ENCODE results near the gene SMC5. TPM values are rescaled to one million over a fixed set of nuclear protein-coding genes. Genes with fewer than 3 reads are reported as not detected.
"Not testable (repeated sequence)": the region's sequence is repeated elsewhere in the genome, so short reads cannot be mapped to it uniquely, and the experiment has no call there.

SMC5 gene
- total RNA-seq, 2 experiments from 2014 or later = 36.2 to 38.8 TPM

GRCh38 chr9:70285981-70286598, 27.3 kb downstream of the SMC5 start:
- peaks cover 8% of the 10 kb centered on the region for H3K4me1 Mint-ChIP-seq
- H3K4me3 Mint-ChIP-seq = no peak overlapping the region
- H3K36me3 Mint-ChIP-seq (ENCODE audit: low read depth) = peaks cover 87% of the 10 kb centered on the region
- no peak for DNase-seq
- no peak overlapping the region for H3K27ac Mint-ChIP-seq
- POLR2A ChIA-PET = no interaction called here
- H3K27me3 Mint-ChIP-seq = no peaks in the 10 kb centered on the region
- CTCF ChIA-PET = no interaction called here
- H3K9me3 Mint-ChIP-seq = peaks cover 2% of the 10 kb centered on the region

GRCh38 chr9:70290626-70291025, 31.8 kb downstream of the SMC5 start:
- Mint-ChIP-seq H3K27me3 (no peaks in the 10 kb centered on the region), H3K9me3 (peaks cover 18% of the 10 kb centered on the region), H3K4me3 (no peak overlapping the region), H3K4me1 (peaks cover 6% of the 10 kb centered on the region), H3K36me3 (ENCODE audit: low read depth) (peaks cover 88% of the 10 kb centered on the region), H3K27ac (no peak overlapping the region)
- POLR2A ChIA-PET = no interaction called here
- CTCF ChIA-PET = no interaction called here
- DNase-seq = no peak

GRCh38 chr9:70291446-70291845, 32.7 kb downstream of the SMC5 start:
- Mint-ChIP-seq H3K4me3 (no peak overlapping the region), H3K36me3 (ENCODE audit: low read depth) (peaks cover 84% of the 10 kb centered on the region), H3K9me3 (peaks cover 18% of the 10 kb centered on the region), H3K4me1 (peaks cover 6% of the 10 kb centered on the region), H3K27ac (no peak overlapping the region), H3K27me3 (no peaks in the 10 kb centered on the region)
- POLR2A ChIA-PET = no interaction called here
- DNase-seq = no peak
- CTCF ChIA-PET = no interaction called here

GRCh38 chr9:70292253-70292652, 33.5 kb downstream of the SMC5 start:
- ChIA-PET POLR2A (no interaction called here), CTCF (no interaction called here)
- no peak overlapping the region for H3K4me3 Mint-ChIP-seq
- no peak for DNase-seq
- H3K4me1 Mint-ChIP-seq = peaks cover 5% of the 10 kb centered on the region
- H3K27ac Mint-ChIP-seq = no peak overlapping the region
- no peaks in the 10 kb centered on the region for H3K27me3 Mint-ChIP-seq
- H3K9me3 Mint-ChIP-seq = peaks cover 18% of the 10 kb centered on the region
- peaks cover 80% of the 10 kb centered on the region for H3K36me3 Mint-ChIP-seq (ENCODE audit: low read depth)

GRCh38 chr9:70293214-70293613, 34.4 kb downstream of the SMC5 start:
- peaks cover 18% of the 10 kb centered on the region for H3K9me3 Mint-ChIP-seq
- ChIA-PET CTCF (interaction anchor here (0.6 kb wide), 1 partner anchor 284 kb away, joined by 3 read pairs; no protein-coding TSS in a partner anchor), POLR2A (no interaction called here)
- no peak for DNase-seq
- H3K27me3 Mint-ChIP-seq = no peaks in the 10 kb centered on the region
- H3K27ac Mint-ChIP-seq = no peak overlapping the region
- peaks cover 77% of the 10 kb centered on the region for H3K36me3 Mint-ChIP-seq (ENCODE audit: low read depth)
- peaks cover 5% of the 10 kb centered on the region for H3K4me1 Mint-ChIP-seq
- no peak overlapping the region for H3K4me3 Mint-ChIP-seq

- Mint-ChIP-seq H3K36me3 (ENCODE audit: low read depth) (peaks cover 72% of the 10 kb centered on the region), H3K27ac (no peak overlapping the region), H3K9me3 (peaks cover 8% of the 10 kb centered on the region), H3K4me3 (no peak overlapping the region), H3K4me1 (peaks cover 15% of the 10 kb centered on the region), H3K27me3 (no peaks in the 10 kb centered on the region)
- ChIA-PET CTCF (no interaction called here), POLR2A (no interaction called here)
- no peak for DNase-seq
Measured at GRCh38 chr9:70297141-70297540, 38.4 kb downstream of the SMC5 start.

- H3K9me3 Mint-ChIP-seq = peaks cover 4% of the 10 kb centered on the region
- POLR2A ChIA-PET = no interaction called here
- no peak overlapping the region for H3K4me3 Mint-ChIP-seq
- no peak overlapping the region for H3K27ac Mint-ChIP-seq
- no peaks in the 10 kb centered on the region for H3K27me3 Mint-ChIP-seq
- H3K36me3 Mint-ChIP-seq (ENCODE audit: low read depth) = peaks cover 66% of the 10 kb centered on the region
- peaks cover 15% of the 10 kb centered on the region for H3K4me1 Mint-ChIP-seq
- DNase-seq = no peak
- CTCF ChIA-PET = interaction anchor here (1.1 kb wide), 1 partner anchor 18 kb away, joined by 3 read pairs; no protein-coding TSS in a partner anchor
Measured at GRCh38 chr9:70298245-70298771, 39.5 kb downstream of the SMC5 start.

- no peaks in the 10 kb centered on the region for H3K9me3 Mint-ChIP-seq
- H3K27ac Mint-ChIP-seq = no peak overlapping the region
- ChIA-PET CTCF (no interaction called here), POLR2A (no interaction called here)
- no peaks in the 10 kb centered on the region for H3K27me3 Mint-ChIP-seq
- DNase-seq = no peak
- H3K4me3 Mint-ChIP-seq = no peak overlapping the region
- peaks cover 13% of the 10 kb centered on the region for H3K4me1 Mint-ChIP-seq
- peaks cover 62% of the 10 kb centered on the region for H3K36me3 Mint-ChIP-seq (ENCODE audit: low read depth)
Measured at GRCh38 chr9:70303268-70303667, 44.5 kb downstream of the SMC5 start.

- DNase-seq = no peak
- CTCF ChIA-PET = no interaction called here
Measured at GRCh38 chr9:70304810-70305209, 46.0 kb downstream of the SMC5 start.

GRCh38 chr9:70315389-70315788, 56.6 kb downstream of the SMC5 start:
- H3K4me1 Mint-ChIP-seq = peaks cover 4% of the 10 kb centered on the region
- no peaks in the 10 kb centered on the region for H3K9me3 Mint-ChIP-seq
- H3K27ac Mint-ChIP-seq = no peak overlapping the region
- ChIA-PET CTCF (no interaction called here), POLR2A (no interaction called here)
- no peak overlapping the region for H3K4me3 Mint-ChIP-seq
- no peaks in the 10 kb centered on the region for H3K27me3 Mint-ChIP-seq
- H3K36me3 Mint-ChIP-seq (ENCODE audit: low read depth) = peaks cover 50% of the 10 kb centered on the region
- no peak for DNase-seq

More at GRCh38 chr9:70304810-70305209, 46.0 kb downstream of the SMC5 start:
- H3K9me3 Mint-ChIP-seq = no peaks in the 10 kb centered on the region
- peaks cover 60% of the 10 kb centered on the region for H3K36me3 Mint-ChIP-seq (ENCODE audit: low read depth)
- H3K27me3 Mint-ChIP-seq = no peaks in the 10 kb centered on the region
- H3K4me3 Mint-ChIP-seq = no peak overlapping the region
- POLR2A ChIA-PET = interaction anchor here (1.4 kb wide), 1 partner anchor 9 kb away, joined by 3 read pairs; no protein-coding TSS in a partner anchor
- peaks cover 8% of the 10 kb centered on the region for H3K4me1 Mint-ChIP-seq
- no peak overlapping the region for H3K27ac Mint-ChIP-seq

GRCh38 chr9:70318002-70318401, 59.2 kb downstream of the SMC5 start:
- ChIA-PET CTCF (interaction anchor here (1.4 kb wide), 1 partner anchor 284 kb away, joined by 3 read pairs; no protein-coding TSS in a partner anchor), POLR2A (no interaction called here)
- Mint-ChIP-seq H3K27me3 (no peaks in the 10 kb centered on the region), H3K4me1 (peaks cover 4% of the 10 kb centered on the region), H3K9me3 (no peaks in the 10 kb centered on the region), H3K4me3 (no peak overlapping the region), H3K27ac (no peak overlapping the region), H3K36me3 (ENCODE audit: low read depth) (peaks cover 49% of the 10 kb centered on the region)
- DNase-seq = no peak

GRCh38 chr9:70322096-70322495, 63.3 kb downstream of the SMC5 start:
- no peaks in the 10 kb centered on the region for H3K27me3 Mint-ChIP-seq
- ChIA-PET POLR2A (no interaction called here), CTCF (interaction anchor here (1.7 kb wide), 1 partner anchor 14 kb away, joined by 3 read pairs; no protein-coding TSS in a partner anchor)
- peaks cover 1% of the 10 kb centered on the region for H3K9me3 Mint-ChIP-seq
- DNase-seq = no peak
- H3K36me3 Mint-ChIP-seq (ENCODE audit: low read depth) = peaks cover 66% of the 10 kb centered on the region
- H3K4me3 Mint-ChIP-seq = no peak overlapping the region
- no peak overlapping the region for H3K27ac Mint-ChIP-seq
- no peaks in the 10 kb centered on the region for H3K4me1 Mint-ChIP-seq

- Mint-ChIP-seq H3K4me1 (no peaks in the 10 kb centered on the region), H3K27me3 (no peaks in the 10 kb centered on the region), H3K36me3 (ENCODE audit: low read depth) (peaks cover 85% of the 10 kb centered on the region), H3K4me3 (no peak overlapping the region), H3K27ac (no peak overlapping the region), H3K9me3 (peaks cover 21% of the 10 kb centered on the region)
- POLR2A ChIA-PET = no interaction called here
- CTCF ChIA-PET = no interaction called here
- no peak for DNase-seq
Measured at GRCh38 chr9:70324963-70325362, 66.2 kb downstream of the SMC5 start.

GRCh38 chr9:70328625-70329024, 69.8 kb downstream of the SMC5 start:
- DNase-seq, H3K27me3 Mint-ChIP-seq, H3K27ac Mint-ChIP-seq, H3K4me3 Mint-ChIP-seq, POLR2A ChIA-PET, H3K4me1 Mint-ChIP-seq: not testable (repeated sequence)
- Mint-ChIP-seq H3K36me3 (ENCODE audit: low read depth) (peaks cover 64% of the 10 kb centered on the region), H3K9me3 (peaks cover 21% of the 10 kb centered on the region)
- CTCF ChIA-PET = interaction anchor here (0.8 kb wide), 1 partner anchor 13 kb away, joined by 3 read pairs; no protein-coding TSS in a partner anchor

All from activated CD4-positive, alpha-beta memory T cell treated with anti-CD3 and anti-CD28 coated beads, Interleukin-2, amount 10 ng/mL, durations not matched to agents 7 days and 5 days (primary cell).